GM19023 (cell line): ENCODE measurements around the gene CLASRP.

Experiments
- ATAC-seq: cut with Tn5 transposase; IDR thresholded peaks from one replicate; pipeline ENCODE4 v1.9.1; 2021; ENCODE audit warnings: mild to moderate bottlenecking, moderate library complexity; ENCODE audit not compliant: unreplicated experiment

The CLASRP gene

GRCh38 chr19:45020071-45020470, 18.8 kb upstream of the CLASRP start:
- ATAC-seq: no peak

GRCh38 chr19:45021971-45022370, 16.9 kb upstream of the CLASRP start:
- no peak for ATAC-seq

- ATAC-seq: no peak
These were observed 15.8 kb upstream of the CLASRP start for GRCh38 chr19:45023048-45023447.

- ATAC-seq: no peak
These were observed 13.6 kb upstream of the CLASRP start for GRCh38 chr19:45025264-45025663.

GRCh38 chr19:45027371-45027770, 11.5 kb upstream of the CLASRP start:
- no peak for ATAC-seq

- ATAC-seq: no peak
These were observed 8.0 kb upstream of the CLASRP start for GRCh38 chr19:45030825-45031224.

- no peak for ATAC-seq
These were observed 6.4 kb upstream of the CLASRP start for GRCh38 chr19:45032421-45032820.

GRCh38 chr19:45035755-45036154, 3.1 kb upstream of the CLASRP start:
- ATAC-seq: no peak

GRCh38 chr19:45037393-45038169, 1.3 kb upstream of the CLASRP start:
- ATAC-seq: no peak

GRCh38 chr19:45040059-45040771, 1.4 kb downstream of the CLASRP start:
- ATAC-seq: no peak

- no peak for ATAC-seq
These were observed 2.3 kb downstream of the CLASRP start for GRCh38 chr19:45041125-45041524.

GRCh38 chr19:45045671-45046353, 7.0 kb downstream of the CLASRP start:
- ATAC-seq: no peak

- ATAC-seq: no peak
These were observed 7.5 kb downstream of the CLASRP start for GRCh38 chr19:45046355-45046754.

- ATAC-seq: no peak
These were observed 8.4 kb downstream of the CLASRP start for GRCh38 chr19:45047188-45047797.

- ATAC-seq: no peak
These were observed 10.4 kb downstream of the CLASRP start for GRCh38 chr19:45049073-45049736.

- no peak for ATAC-seq
These were observed 11.2 kb downstream of the CLASRP start for GRCh38 chr19:45050036-45050435.

- no peak for ATAC-seq
These were observed 13.2 kb downstream of the CLASRP start for GRCh38 chr19:45051929-45052579.

GRCh38 chr19:45056831-45057230, 18.0 kb downstream of the CLASRP start:
- ATAC-seq: no peak

- no peak for ATAC-seq
These were observed 18.6 kb downstream of the CLASRP start for GRCh38 chr19:45057444-45057843.

GRCh38 chr19:45058622-45059159, 19.8 kb downstream of the CLASRP start:
- no peak for ATAC-seq
